GM21526 (cell line): ENCODE measurements around the gene MYOCD.

Experiments used
- ATAC-seq: cut with Tn5 transposase; IDR thresholded peaks from one replicate; pipeline ENCODE4 v1.9.1; 2021; ENCODE audit warnings: moderate library complexity; ENCODE audit not compliant: unreplicated experiment, low FRiP score

Gene MYOCD

GRCh38 chr17:12642034-12642433, 23.7 kb upstream of the MYOCD start:
- ATAC-seq: no peak

DNA sequence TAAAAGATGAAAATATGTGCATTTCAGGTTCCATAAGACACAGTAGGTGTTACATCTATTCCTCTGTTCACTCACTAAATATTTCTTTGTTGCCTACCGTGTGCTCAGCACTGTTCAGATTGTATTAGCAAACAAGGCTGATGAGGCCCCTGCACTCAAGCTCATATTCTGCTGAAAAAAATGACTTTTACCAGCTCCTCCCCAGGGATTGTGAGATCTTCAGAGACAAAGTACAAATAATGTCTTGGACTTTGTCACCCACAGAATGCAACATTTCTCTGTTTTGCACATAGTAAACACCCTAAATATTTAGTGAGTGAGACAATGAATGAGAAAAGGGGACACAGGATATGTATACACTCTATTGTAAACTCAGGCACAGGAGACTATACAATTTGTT, 21.9 kb upstream of the MYOCD start:
- no peak for ATAC-seq

DNA sequence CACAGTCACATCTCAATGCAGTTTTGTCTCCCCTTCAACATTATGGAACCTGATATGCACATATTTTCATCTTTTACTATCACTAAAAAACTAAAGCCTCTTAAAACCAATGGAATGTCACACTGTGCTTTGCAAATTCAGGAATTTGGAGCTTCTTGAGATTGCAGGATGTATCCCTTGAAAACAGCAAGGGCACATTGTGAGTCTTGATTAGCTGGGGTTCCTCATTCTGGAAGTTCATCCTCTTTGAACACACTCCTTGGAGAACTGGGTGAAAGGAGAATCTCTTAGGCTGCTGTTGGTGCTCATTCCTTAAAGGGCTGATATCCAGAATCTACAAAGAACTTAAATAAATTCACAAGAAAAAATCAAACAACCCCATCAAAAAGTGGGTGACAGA, 21.1 kb upstream of the MYOCD start:
- ATAC-seq: no peak

- no peak for ATAC-seq
Measured at GRCh38 chr17:12646761-12647422, 18.8 kb upstream of the MYOCD start.

DNA sequence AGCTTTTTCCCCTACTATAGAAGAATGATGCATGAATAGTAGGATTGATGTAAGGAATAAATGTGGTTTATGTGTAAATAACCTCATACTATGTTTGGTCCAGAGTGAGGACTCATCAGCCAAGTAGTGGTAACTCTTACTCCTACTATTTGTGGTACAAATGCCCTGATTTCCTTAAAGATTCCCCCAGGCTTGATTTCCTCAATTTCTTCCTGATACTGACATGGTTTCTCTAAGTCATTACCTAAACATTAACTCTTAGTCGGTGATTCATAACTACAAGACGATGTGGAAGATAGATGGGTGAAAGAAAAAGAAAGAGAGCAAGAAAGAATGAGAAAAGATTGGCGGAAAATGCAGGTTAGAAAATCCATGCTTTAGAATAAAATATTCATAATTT, 17.2 kb upstream of the MYOCD start:
- ATAC-seq: no peak

- ATAC-seq: no peak
Measured at GRCh38 chr17:12655936-12656335, 9.8 kb upstream of the MYOCD start.

DNA sequence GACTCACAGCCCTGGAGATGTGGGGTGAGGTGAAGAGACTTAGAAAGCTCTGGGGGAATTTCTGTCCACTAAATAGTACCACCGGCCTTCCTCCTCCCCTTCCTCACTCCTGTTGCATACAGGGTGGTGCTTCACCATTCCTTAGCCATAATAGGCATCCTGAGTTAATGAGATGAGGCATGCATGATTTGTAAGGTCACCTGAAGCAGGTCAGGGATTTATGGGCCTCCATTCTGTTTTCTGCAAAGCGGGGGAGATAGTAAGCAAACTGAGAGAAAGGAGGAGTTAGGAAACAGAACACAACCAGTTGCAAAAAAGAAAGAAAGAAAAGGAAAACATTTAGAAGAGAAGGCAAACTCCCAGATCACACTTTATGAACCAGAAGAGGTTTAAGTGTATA, 9.3 kb upstream of the MYOCD start:
- ATAC-seq: no peak

DNA sequence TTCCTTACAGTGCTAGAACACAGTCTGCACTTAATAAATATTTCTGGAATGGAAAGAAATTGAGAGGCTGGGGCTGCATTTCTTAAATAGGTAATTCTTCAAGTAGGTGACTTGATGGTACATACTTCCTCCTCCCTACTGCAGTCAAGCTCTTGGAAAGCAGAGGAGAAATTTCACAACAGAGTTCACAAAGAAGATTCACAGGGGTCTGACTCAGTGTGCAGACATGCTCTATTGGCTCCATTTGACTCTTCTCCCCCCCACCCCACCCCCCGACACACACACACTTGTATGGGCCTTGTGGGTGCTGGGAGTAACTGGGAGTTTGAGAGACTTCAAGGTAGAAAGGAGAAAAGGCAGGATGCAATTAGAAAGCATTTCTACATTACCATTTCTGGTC, 6.2 kb upstream of the MYOCD start:
- ATAC-seq: no peak

DNA sequence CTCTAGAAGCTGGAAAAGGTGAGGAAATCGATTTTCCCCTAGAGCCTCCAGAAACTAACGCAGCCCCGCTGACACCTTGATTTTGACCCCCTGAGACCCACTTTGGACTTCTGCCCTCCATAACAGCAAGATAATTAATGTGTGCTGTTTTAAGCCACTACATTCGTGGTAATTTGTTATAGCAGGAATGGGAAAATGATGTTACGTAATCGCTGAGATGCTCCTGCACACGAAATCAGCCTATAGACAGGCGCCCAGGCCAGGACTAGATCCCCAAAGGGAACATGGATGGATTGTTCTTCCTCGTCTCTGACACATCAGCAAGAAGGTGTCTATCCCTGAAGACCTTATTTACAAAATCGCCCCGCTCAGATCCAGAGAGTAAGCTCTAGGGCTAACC, 1.4 kb upstream of the MYOCD start:
- ATAC-seq: no peak

- ATAC-seq: no peak
Measured at GRCh38 chr17:12664894-12665262, 812 bp upstream of the MYOCD start.

GRCh38 chr17:12666718-12667117, 1.0 kb downstream of the MYOCD start:
- no peak for ATAC-seq

GRCh38 chr17:12667299-12667958, 1.7 kb downstream of the MYOCD start:
- no peak for ATAC-seq

DNA sequence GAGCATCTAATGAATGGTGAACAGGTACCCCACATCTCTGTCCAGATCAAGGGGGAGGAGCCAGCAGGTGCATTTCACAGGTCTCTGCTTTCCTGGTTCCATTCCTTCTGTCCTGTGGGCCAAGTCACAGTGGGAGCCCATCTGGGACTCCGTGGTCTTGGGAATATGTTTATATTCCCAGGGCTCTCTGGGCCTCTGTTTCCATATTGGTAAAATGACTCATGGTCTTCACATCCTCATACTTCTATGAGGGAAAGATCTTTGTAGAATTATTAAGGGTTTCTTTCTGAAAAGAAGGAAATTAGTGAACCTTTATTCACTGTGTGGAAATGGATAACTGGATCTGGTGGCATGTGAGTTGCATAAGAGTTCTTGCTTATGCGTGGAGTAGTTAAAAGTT, 6.2 kb downstream of the MYOCD start:
- no peak for ATAC-seq

GRCh38 chr17:12672947-12673346, 7.3 kb downstream of the MYOCD start:
- no peak for ATAC-seq

- no peak for ATAC-seq
Measured at GRCh38 chr17:12673788-12674187, 8.1 kb downstream of the MYOCD start.

DNA sequence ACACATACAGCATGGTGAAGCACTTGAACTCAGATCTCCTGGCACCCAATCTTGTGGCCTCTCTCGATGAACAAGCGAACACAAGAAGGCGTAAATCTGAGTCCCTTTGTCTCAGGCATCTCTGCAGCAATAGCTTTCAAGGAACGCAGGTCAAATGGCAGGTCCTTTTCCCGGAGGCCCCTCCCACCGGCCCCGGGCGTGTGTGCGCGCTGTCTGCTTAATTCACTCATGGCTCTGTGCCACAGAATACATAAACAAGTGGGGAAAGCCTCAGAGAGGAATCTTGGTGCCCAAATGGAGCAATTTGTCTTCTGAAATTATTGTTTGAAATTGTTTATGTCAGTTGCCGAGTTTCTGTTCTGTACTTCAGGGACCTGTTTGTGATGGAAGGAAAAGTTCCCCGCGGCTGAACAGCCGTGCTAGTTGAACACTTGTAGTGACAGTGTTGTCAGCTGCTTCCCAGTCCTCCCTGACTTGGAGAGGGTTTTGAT, 14.8 kb downstream of the MYOCD start:
- ATAC-seq: no peak

- no peak for ATAC-seq
Measured at GRCh38 chr17:12680993-12681392, 15.3 kb downstream of the MYOCD start.

DNA sequence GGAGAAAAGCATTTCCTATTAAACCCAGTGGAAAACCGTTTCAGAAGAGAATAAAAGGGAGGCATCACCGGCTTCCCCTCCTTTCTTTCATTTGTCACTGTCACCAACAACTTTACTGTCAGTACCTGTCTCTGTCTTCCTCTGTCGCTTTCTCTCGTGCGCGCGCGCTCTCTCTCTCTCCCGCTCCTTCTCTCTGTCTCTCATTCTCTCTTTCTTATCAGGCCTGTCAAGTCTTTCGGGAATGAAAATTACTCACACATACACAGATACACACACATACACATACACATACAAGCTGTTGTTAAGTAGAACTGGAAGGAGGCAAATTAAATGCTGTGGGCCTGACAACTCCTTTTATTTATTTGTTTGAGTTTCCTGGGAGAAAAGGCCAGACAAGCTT, 17.6 kb downstream of the MYOCD start:
- no peak for ATAC-seq

DNA sequence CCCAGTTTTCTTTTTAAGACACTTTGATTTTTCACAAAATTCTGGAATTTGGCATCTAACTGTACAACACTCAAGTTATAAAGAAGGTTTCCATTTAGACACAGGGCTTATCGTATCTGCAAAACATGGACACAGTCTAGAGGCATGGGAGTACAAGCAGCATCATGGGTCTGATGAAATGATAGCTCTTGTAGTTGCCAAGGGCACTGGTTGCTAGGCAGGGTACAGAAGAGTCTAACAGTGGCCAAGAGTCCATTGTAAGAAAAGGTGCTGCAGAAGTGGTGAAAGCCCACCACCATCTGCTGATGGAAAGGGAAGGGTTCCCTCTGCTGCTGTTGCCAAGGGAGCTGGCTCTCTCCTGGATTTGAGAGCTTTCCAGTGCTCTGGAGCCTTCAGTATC, 20.8 kb downstream of the MYOCD start:
- ATAC-seq: no peak

- no peak for ATAC-seq
Measured at GRCh38 chr17:12688382-12688781, 22.7 kb downstream of the MYOCD start.

GRCh38 chr17:12691173-12691572, 25.5 kb downstream of the MYOCD start:
- ATAC-seq: no peak

GRCh38 chr17:12693640-12694039, 27.9 kb downstream of the MYOCD start:
- no peak for ATAC-seq
